ENCODE results near the gene SDF4. TPM values are rescaled to one million over a fixed set of nuclear protein-coding genes. Genes with fewer than 3 reads are reported as not detected.

Gene SDF4
- total RNA-seq, 4 donors from 2014 or later: 153 to 267 (median 226) TPM

- 86% methylated on average over 9 of the region's 9 CpGs; no CpG with 5 or more reads in 1 of the 2 donors for WGBS, 2 donors (ENCODE audit: low coverage in 1 of 2)
- TF ChIP-seq EP300 (IDR thresholded peaks at IDR 0.05; ENCODE audit: low read depth) (no peak), POLR2A (IDR thresholded peaks at IDR 0.05) (no peak), POLR2AphosphoS5 (IDR thresholded peaks at IDR 0.05) (no peak), CTCF (IDR thresholded peaks at IDR 0.05) (no peak)
- H3K36me3 ChIP-seq: peaks cover 0 to 24% (median 3%) of the 10 kb centered on the region in 4 donors
- H3K4me3 ChIP-seq: no peak overlapping the region
- no peaks in the 10 kb centered on the region for H3K9me3 ChIP-seq
- no peak for DNase-seq
- in situ Hi-C loops (cut with MboI; ENCODE audit: low pct_ligation_motif_present in 1 of 4, low pct_unique_long_range_greater_than_20kb in 1 of 4, low sequenced_read_pairs in 3 of 4) (loop anchor here in 2 of 4 donors (10.0 to 25.0 kb wide), 2 partner anchors 149 to 152 kb away; partner anchors contain the start of gene C1orf159 (in 2 of the 2)), intact Hi-C loops (cut with DNase I; ENCODE audit: low total_unique reads) (no loop called here)
- H3K27ac ChIP-seq: no peak overlapping the region
- H3K4me1 ChIP-seq: no peaks in the 10 kb centered on the region
- no peaks in the 10 kb centered on the region for H3K27me3 ChIP-seq
Observed at GRCh38 chr1:1264026-1264425, 32.2 kb upstream of the SDF4 start.

DNA sequence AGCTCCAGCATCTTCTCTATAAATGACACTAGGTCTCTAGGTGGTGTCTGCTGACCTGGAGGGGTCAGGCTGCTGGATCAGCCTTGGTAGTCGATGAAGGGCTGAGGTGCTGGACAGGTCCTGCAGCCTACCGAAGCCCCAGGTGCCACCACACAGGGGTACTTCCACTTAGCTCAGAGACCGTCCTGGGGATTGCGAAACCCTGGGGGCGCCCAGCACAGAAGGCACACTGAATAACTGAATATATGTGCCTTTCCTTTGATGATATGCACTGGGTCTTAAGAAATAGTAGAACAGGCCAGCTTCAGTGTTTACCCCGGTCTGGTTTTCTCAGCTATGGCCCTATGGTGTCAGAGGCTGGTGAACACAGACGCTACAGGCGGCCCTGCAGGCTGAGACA lies 31.0 kb upstream of the SDF4 start:
- DNase-seq: no peak
- no peaks in the 10 kb centered on the region for H3K27me3 ChIP-seq
- H3K4me3 ChIP-seq: no peak overlapping the region
- H3K36me3 ChIP-seq: peaks cover 0 to 24% (median 3%) of the 10 kb centered on the region in 4 donors
- H3K4me1 ChIP-seq: no peaks in the 10 kb centered on the region
- in situ Hi-C loops (cut with MboI; ENCODE audit: low pct_ligation_motif_present in 1 of 4, low pct_unique_long_range_greater_than_20kb in 1 of 4, low sequenced_read_pairs in 3 of 4): loop anchor here in 2 of 4 donors (10.0 to 25.0 kb wide), 2 partner anchors 148 to 150 kb away; partner anchors contain the start of gene C1orf159 (in 2 of the 2)
- TF ChIP-seq CTCF (IDR thresholded peaks at IDR 0.05) (no peak), POLR2A (IDR thresholded peaks at IDR 0.05) (no peak), EP300 (IDR thresholded peaks at IDR 0.05; ENCODE audit: low read depth) (no peak), POLR2AphosphoS5 (IDR thresholded peaks at IDR 0.05) (no peak)
- 90% methylated on average over 8 of the region's 8 CpGs; no CpG with 5 or more reads in 1 of the 2 donors for WGBS, 2 donors (ENCODE audit: low coverage in 1 of 2)
- no peaks in the 10 kb centered on the region for H3K9me3 ChIP-seq
- intact Hi-C loops (cut with DNase I; ENCODE audit: low total_unique reads): no loop called here
- no peak overlapping the region for H3K27ac ChIP-seq

GRCh38 chr1:1262071-1262470 lies 30.3 kb upstream of the SDF4 start:
- in situ Hi-C loops (cut with MboI; ENCODE audit: low pct_ligation_motif_present in 1 of 4, low pct_unique_long_range_greater_than_20kb in 1 of 4, low sequenced_read_pairs in 3 of 4) (loop anchor here in 2 of 4 donors (10.0 to 25.0 kb wide), 2 partner anchors 147 to 150 kb away; partner anchors contain the start of gene C1orf159 (in 2 of the 2)), intact Hi-C loops (cut with DNase I; ENCODE audit: low total_unique reads) (no loop called here)
- H3K27me3 ChIP-seq: no peaks in the 10 kb centered on the region
- peaks cover 0 to 24% (median 3%) of the 10 kb centered on the region in 4 donors for H3K36me3 ChIP-seq
- no peak overlapping the region for H3K27ac ChIP-seq
- TF ChIP-seq POLR2A (IDR thresholded peaks at IDR 0.05) (no peak), POLR2AphosphoS5 (IDR thresholded peaks at IDR 0.05) (no peak), CTCF (IDR thresholded peaks at IDR 0.05) (no peak), EP300 (IDR thresholded peaks at IDR 0.05; ENCODE audit: low read depth) (no peak)
- 93 to 94% methylated on average over 3 to 17 of the region's 17 CpGs for WGBS, 2 donors (ENCODE audit: low coverage in 1 of 2)
- H3K9me3 ChIP-seq: no peaks in the 10 kb centered on the region
- DNase-seq: no peak
- no peak overlapping the region for H3K4me3 ChIP-seq
- no peaks in the 10 kb centered on the region for H3K4me1 ChIP-seq

- intact Hi-C loops (cut with DNase I; ENCODE audit: low total_unique reads) (no loop called here), in situ Hi-C loops (cut with MboI; ENCODE audit: low pct_ligation_motif_present in 1 of 4, low pct_unique_long_range_greater_than_20kb in 1 of 4, low sequenced_read_pairs in 3 of 4) (loop anchor here in 2 of 4 donors (10.0 to 25.0 kb wide), 2 partner anchors 146 to 149 kb away; partner anchors contain the start of gene C1orf159 (in 2 of the 2))
- no peak for DNase-seq
- no peaks in the 10 kb centered on the region for H3K4me1 ChIP-seq
- H3K9me3 ChIP-seq: no peaks in the 10 kb centered on the region
- WGBS, 2 donors (ENCODE audit: low coverage in 1 of 2): 60 to 75% methylated on average over 2 to 16 of the region's 16 CpGs
- peaks cover 0 to 24% (median 6%) of the 10 kb centered on the region in 4 donors for H3K36me3 ChIP-seq
- no peaks in the 10 kb centered on the region for H3K27me3 ChIP-seq
- TF ChIP-seq EP300 (IDR thresholded peaks at IDR 0.05; ENCODE audit: low read depth) (no peak), POLR2A (IDR thresholded peaks at IDR 0.05) (no peak), POLR2AphosphoS5 (IDR thresholded peaks at IDR 0.05) (no peak), CTCF (IDR thresholded peaks at IDR 0.05) (no peak)
- H3K4me3 ChIP-seq: no peak overlapping the region
- H3K27ac ChIP-seq: no peak overlapping the region
Observed at GRCh38 chr1:1260843-1261560, 29.2 kb upstream of the SDF4 start.
